A673 (cell line): ENCODE data around the gene MIGA2. TPM values are rescaled to one million over a fixed set of nuclear protein-coding genes. Genes with fewer than 3 reads are reported as not detected.

Experiments used
- BruUV-seq: library from RNA; stranded (reverse); fragments of 400-500 nt; replicated peaks from 2 replicates; lab custom pipeline; 2021; lab: Mats Ljungman, UMichigan
- CTCF ChIA-PET: fragments of 300-600 bp; sonication (Branson Sonifier 250); formaldehyde crosslinking; loops from one replicate; lab custom pipeline; 2022; ENCODE audit warnings: antibody characterized with exemption; lab: Charles Lee
- POLR2A ChIA-PET: fragments of 300-600 bp; sonication (Branson Sonifier 250); formaldehyde crosslinking; loops from one replicate; lab custom pipeline; 2022; ENCODE audit warnings: antibody characterized with exemption; ENCODE audit not compliant: low non-redundant PET; lab: Charles Lee
- DNase-seq: peaks from one replicate; pipeline ENCODE4 v3.0.0-alpha.2; 2015; ENCODE audit warnings: low spot score
- H3K27ac ChIP-seq: fragments of 200-600 bp; sonication (generic); 2 replicates; pipeline ENCODE4 v1.5.1; 2016; ENCODE audit warnings: mixed run types, low read depth, mild to moderate bottlenecking, mixed read lengths, antibody characterized with exemption, low read length; ENCODE audit not compliant: poor library complexity, severe bottlenecking
- H3K27me3 ChIP-seq: fragments of 200-600 bp; sonication (generic); replicated peaks from 2 replicates; pipeline ENCODE4 v1.6.1; 2017; ENCODE audit warnings: mixed run types, low read depth, mild to moderate bottlenecking, mixed read lengths, antibody characterized with exemption, low read length; ENCODE audit not compliant: insufficient read depth, poor library complexity
- H3K36me3 ChIP-seq: fragments of 200-600 bp; sonication (generic); 2 replicates; pipeline ENCODE4 v1.6.1; 2016; ENCODE audit warnings: mixed run types, mild to moderate bottlenecking, mixed read lengths, antibody characterized with exemption, low read length; ENCODE audit not compliant: insufficient read depth, poor library complexity, severe bottlenecking
- H3K4me1 ChIP-seq: fragments of 200-600 bp; sonication (generic); 2 replicates; pipeline ENCODE4 v1.6.1; 2017; ENCODE audit warnings: mixed run types, mild to moderate bottlenecking, mixed read lengths, antibody characterized with exemption, low read length; ENCODE audit not compliant: insufficient read depth, poor library complexity, severe bottlenecking
- H3K4me3 ChIP-seq: fragments of 200-600 bp; sonication (generic); 2 replicates; pipeline ENCODE4 v1.5.1; 2016; ENCODE audit warnings: low read depth, mixed run types, mild to moderate bottlenecking, mixed read lengths, low read length; ENCODE audit not compliant: poor library complexity, severe bottlenecking
- H3K9me3 ChIP-seq: fragments of 200-600 bp; sonication (generic); 2 replicates; pipeline ENCODE4 v1.6.1; 2016; ENCODE audit warnings: mixed run types, low read depth, mild to moderate bottlenecking, mixed read lengths, antibody characterized with exemption, low read length; ENCODE audit not compliant: poor library complexity, severe bottlenecking
- EZH2 ChIP-seq: fragments of 200-600 bp; sonication (generic); IDR thresholded peaks from 2 replicates; pipeline ENCODE4 v1.6.1; 2017; ENCODE audit warnings: borderline replicate concordance, low read depth, mild to moderate bottlenecking, mixed read lengths, antibody characterized with exemption, low read length; ENCODE audit not compliant: poor library complexity, severe bottlenecking
- intact Hi-C: fragments of 100-400 bp; cut with micrococcal nuclease; formaldehyde crosslinking; loops from one replicate; pipeline ENCODE4 v1.10.0; 2022; ENCODE audit not compliant: unreplicated experiment
- total RNA-seq: library from RNA; stranded (reverse); gene quantifications from 2 replicates; pipeline ENCODE4 v1.2.3, GENCODE V29; 2021
- TF ChIP-seq, protein P1 (sequence below): fragments of 300-800, 200-600 bp; sonication (generic); conservative IDR thresholded peaks from 2 replicates; pipeline ENCODE4 v1.5.1; 2017; ENCODE audit warnings: low read depth, mild to moderate bottlenecking, antibody characterized with exemption, low read length, moderate library complexity, mixed read lengths

The MIGA2 gene
- total RNA-seq, 1 experiment from 2014 or later: 27.7 TPM

DNA sequence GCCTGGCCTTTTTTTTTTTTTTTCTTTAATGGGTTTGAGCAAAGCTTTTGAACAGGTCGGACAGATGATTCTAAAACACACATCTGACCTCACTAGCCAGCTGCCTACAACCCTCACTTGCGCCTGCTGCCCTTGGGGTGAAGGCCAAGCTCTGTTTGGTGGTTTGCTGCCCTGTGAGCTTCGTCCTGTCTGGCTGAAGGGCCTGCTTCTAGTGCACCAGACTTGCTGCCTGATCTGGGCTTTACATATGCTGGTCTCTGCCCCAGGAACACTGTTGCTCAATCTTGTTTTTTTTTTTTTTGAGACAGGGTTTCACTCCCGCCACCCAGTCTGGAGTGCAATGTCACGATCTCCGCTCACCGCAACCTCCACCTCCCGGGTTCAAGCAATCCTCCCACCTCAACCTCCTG is 28.1 kb downstream of the MIGA2 start:
- no TSS peak for BruUV-seq
- CTCF ChIA-PET: no interaction called here

DNA sequence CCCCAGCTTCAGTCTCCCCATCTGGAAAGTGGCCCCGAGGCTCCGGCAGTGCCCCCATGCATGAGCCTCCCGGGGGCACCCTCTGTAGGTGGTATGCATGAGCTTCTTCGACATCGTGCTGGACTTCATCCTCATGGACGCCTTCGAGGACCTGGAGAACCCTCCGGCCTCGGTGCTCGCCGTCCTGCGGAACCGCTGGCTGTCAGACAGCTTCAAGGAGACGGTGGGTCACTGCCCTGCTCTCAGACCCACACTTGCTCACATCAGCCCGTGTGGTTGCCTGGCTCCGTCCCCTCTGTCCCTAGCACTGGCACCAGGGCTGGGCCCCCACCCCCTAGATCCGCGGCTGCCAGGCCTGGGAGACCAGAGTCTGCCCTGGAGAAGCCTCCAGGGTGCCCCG is 31.7 kb downstream of the MIGA2 start:
- CTCF ChIA-PET: no interaction called here

More for the DNA sequence above, 28.1 kb downstream of the MIGA2 start:
- intact Hi-C loops: no loop called here
- Histone ChIP-seq H3K9me3 (no peaks in the 10 kb centered on the region), H3K4me3 (no peak overlapping the region), H3K27ac (no peak overlapping the region), H3K4me1 (no peaks in the 10 kb centered on the region), H3K36me3 (peaks cover 3% of the 10 kb centered on the region), H3K27me3 (no peaks in the 10 kb centered on the region)
- POLR2A ChIA-PET: no interaction called here
- DNase-seq: no peak
- TF ChIP-seq, protein P1, sequence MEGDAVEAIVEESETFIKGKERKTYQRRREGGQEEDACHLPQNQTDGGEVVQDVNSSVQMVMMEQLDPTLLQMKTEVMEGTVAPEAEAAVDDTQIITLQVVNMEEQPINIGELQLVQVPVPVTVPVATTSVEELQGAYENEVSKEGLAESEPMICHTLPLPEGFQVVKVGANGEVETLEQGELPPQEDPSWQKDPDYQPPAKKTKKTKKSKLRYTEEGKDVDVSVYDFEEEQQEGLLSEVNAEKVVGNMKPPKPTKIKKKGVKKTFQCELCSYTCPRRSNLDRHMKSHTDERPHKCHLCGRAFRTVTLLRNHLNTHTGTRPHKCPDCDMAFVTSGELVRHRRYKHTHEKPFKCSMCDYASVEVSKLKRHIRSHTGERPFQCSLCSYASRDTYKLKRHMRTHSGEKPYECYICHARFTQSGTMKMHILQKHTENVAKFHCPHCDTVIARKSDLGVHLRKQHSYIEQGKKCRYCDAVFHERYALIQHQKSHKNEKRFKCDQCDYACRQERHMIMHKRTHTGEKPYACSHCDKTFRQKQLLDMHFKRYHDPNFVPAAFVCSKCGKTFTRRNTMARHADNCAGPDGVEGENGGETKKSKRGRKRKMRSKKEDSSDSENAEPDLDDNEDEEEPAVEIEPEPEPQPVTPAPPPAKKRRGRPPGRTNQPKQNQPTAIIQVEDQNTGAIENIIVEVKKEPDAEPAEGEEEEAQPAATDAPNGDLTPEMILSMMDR: no peak
- TF ChIP-seq EZH2: no peak

DNA sequence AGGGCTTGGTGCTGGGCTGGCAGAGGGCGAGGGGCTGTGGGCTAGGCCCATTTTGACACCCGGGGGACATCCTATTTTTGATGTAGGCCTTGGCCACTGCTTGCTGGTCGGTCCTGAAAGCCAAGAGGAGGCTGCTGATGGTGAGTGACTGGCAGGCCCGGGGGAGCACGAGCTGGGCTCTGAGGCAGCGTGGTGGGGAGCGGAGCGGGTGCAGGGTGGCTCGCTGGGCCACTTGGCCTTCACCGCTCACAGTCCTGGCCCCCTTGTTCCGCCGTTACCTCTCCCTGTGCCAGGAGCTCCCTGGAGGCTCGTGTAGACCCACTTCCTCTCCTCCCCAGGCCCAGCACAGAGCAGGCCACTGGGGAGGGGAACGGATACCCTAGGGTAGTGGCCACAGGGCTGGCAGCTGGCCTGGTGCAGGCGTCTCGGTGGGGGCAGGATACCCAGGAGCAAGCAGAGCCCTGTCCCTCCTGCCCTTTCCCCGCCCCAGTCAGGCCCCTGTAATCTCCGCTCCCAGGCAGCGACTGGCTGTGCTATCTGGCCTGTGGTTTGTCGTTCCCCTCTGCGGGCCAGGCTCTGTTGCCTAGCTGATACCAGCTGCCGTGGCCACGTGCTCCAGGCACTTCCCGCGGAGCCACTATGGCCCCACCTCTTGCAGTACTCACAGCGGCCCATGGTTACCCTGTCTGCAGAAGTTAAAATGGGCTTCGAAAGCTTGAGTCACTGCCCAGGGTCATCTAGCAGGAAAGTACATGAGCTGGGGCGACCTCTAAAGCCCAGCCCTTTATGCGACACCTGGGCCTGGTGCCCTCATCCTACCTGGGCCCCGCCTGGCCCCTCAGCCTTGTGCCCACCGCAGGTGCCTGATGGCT is 32.8 kb downstream of the MIGA2 start:
- Histone ChIP-seq H3K27me3 (no peaks in the 10 kb centered on the region), H3K4me1 (no peaks in the 10 kb centered on the region), H3K9me3 (no peaks in the 10 kb centered on the region), H3K36me3 (no peaks in the 10 kb centered on the region), H3K4me3 (no peak overlapping the region), H3K27ac (no peak overlapping the region)
- no TSS peak for BruUV-seq
- CTCF ChIA-PET: no interaction called here
- TF ChIP-seq, protein P1: no peak
- no peak for TF ChIP-seq EZH2
- intact Hi-C loops: no loop called here
- no peak for DNase-seq
- POLR2A ChIA-PET: no interaction called here

More for the DNA sequence above, 31.7 kb downstream of the MIGA2 start:
- Histone ChIP-seq H3K27me3 (no peaks in the 10 kb centered on the region), H3K4me3 (no peak overlapping the region), H3K9me3 (no peaks in the 10 kb centered on the region), H3K27ac (no peak overlapping the region), H3K4me1 (no peaks in the 10 kb centered on the region), H3K36me3 (no peaks in the 10 kb centered on the region)
- DNase-seq: no peak
- intact Hi-C loops: no loop called here
- TF ChIP-seq, protein P1: no peak
- TF ChIP-seq EZH2: no peak
- POLR2A ChIA-PET: no interaction called here
- no TSS peak for BruUV-seq
